Gastrocnemius medialis (tissue), 4 donors: ENCODE data around the gene VAV2. TPM values are rescaled to one million over a fixed set of nuclear protein-coding genes. Genes with fewer than 3 reads are reported as not detected.

Source experiments
- ATAC-seq, 2 donors: fragments of 150-250 bp; one replicate each; pipeline ENCODE4 v1.9.1; 2016
- DNase-seq, 2 donors: peaks; one replicate each; pipeline ENCODE4 v3.0.0-alpha.2; 2019
- H3K27ac ChIP-seq, 4 donors: fragments of 200-600 bp; sonication (generic); 1 replicate in 1 of 4; 2 replicates in 3 of 4; pipeline ENCODE4 v1.5.1; 2016 to 2018; ENCODE audit warnings: mild to moderate bottlenecking in 2 of 4, moderate library complexity in 1 of 4
- H3K27me3 ChIP-seq, 3 donors: fragments of 200-600 bp; sonication (generic) in 2 of 3; 1 replicate in 1 of 3; 2 replicates in 2 of 3; pipeline versions ENCODE4 v1.5.1 to v1.6.0; 2016 to 2019; ENCODE audit warnings: mild to moderate bottlenecking in 1 of 3, moderate library complexity in 1 of 3
- H3K36me3 ChIP-seq, 2 donors: fragments of 200-600 bp; sonication (generic) in 1 of 2; one replicate each; pipeline ENCODE4 v1.5.1; 2017 to 2018
- H3K4me1 ChIP-seq, 2 donors: fragments of 200-600 bp; sonication (generic) in 1 of 2; one replicate each; pipeline ENCODE4 v1.5.1; 2016 to 2017; ENCODE audit warnings: mild to moderate bottlenecking in 2 of 2
- H3K4me3 ChIP-seq, 4 donors: fragments of 200-600 bp; sonication (generic) in 3 of 4; 1 replicate in 1 of 4; 2 replicates in 3 of 4; pipeline ENCODE4 v1.5.1; 2016 to 2019; ENCODE audit warnings: mild to moderate bottlenecking in 2 of 4
- H3K9me3 ChIP-seq, 3 donors: fragments of 200-600 bp; sonication (generic) in 2 of 3; 1 replicate in 1 of 3; 2 replicates in 2 of 3; pipeline ENCODE4 v1.5.1; 2016 to 2019
- POLR2A ChIP-seq, 2 donors: fragments of 450-650 bp; IDR thresholded peaks; one replicate each; pipeline ENCODE4 v1.6.1; 2017; ENCODE audit warnings: antibody characterized with exemption in 2 of 2, mild to moderate bottlenecking in 2 of 2, moderate library complexity in 2 of 2
- in situ Hi-C, 4 donors: fragments of 200-750 bp; cut with MboI; loops; one replicate each; pipeline versions ENCODE4 v1.15.0 to v1.8.0; 2017; ENCODE audit warnings: low sequenced_read_pairs in 4 of 4
- intact Hi-C: fragments of 100-400 bp; cut with DNase I; formaldehyde crosslinking; loops from one replicate; pipeline ENCODE4 v1.15.1; 2023; ENCODE audit warnings: low total_unique reads
- total RNA-seq, 4 donors: library from RNA; depleted of rRNA; stranded (reverse); fragments of >200 nt; gene quantifications; one replicate each; pipeline versions ENCODE4 v1.1.0 to v1.2.3, GENCODE V29; 2016
- TF ChIP-seq, protein P1 (sequence below), 5 experiments: fragments of 450-650 bp in 3 of 5; fragments of 200-600 bp in 2 of 5; sonication (generic) in 2 of 5; IDR thresholded peaks in 4 of 5; conservative IDR thresholded peaks in 1 of 5; 1 replicate in 4 of 5; 2 replicates in 1 of 5; pipeline ENCODE4 v1.5.1; 2016 to 2019; ENCODE audit warnings: antibody characterized with exemption in 5 of 5, mild to moderate bottlenecking in 3 of 5, moderate library complexity in 3 of 5

Gene VAV2
- total RNA-seq, 4 donors from 2014 or later, result 0.51 to 1.2 (median 0.97) TPM

DNA sequence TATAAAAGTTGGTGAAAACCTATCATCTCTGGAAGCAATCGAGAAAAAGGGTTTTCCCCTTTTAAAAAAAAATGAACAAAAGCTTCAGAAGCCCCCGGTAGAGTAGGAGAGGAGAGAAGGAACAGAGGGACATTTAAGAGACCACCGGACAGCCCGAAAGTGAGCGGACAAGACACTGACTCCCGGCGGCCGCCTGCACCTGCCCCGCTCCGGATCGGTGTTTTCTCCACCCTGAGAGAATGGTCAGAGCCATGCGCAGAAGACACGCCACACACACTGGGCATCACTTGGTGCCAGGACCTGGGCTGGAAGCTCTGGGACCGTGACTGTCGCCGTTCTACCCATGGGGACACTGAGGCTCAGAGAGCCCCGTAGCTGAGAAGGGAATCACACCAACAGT is 192.4 kb downstream of the VAV2 start:
- intact Hi-C loops, result no loop called here
- Histone ChIP-seq H3K4me3 (no peak overlapping the region), H3K27ac (no peak overlapping the region), H3K4me1 (no peaks in the 10 kb centered on the region), H3K9me3 (no peaks in the 10 kb centered on the region), H3K36me3 (no peaks in the 10 kb centered on the region), H3K27me3 (no peaks in the 10 kb centered on the region)
- DNase-seq, result no peak
- no peak for ATAC-seq
- in situ Hi-C loops, result loop anchor here (10.0 kb wide), 2 partner anchors 195 to 295 kb away; partner anchors contain the start of gene VAV2 (in 3 of the 4)
- TF ChIP-seq POLR2A (IDR thresholded peaks at IDR 0.05), result no peak
- TF ChIP-seq, protein P1, sequence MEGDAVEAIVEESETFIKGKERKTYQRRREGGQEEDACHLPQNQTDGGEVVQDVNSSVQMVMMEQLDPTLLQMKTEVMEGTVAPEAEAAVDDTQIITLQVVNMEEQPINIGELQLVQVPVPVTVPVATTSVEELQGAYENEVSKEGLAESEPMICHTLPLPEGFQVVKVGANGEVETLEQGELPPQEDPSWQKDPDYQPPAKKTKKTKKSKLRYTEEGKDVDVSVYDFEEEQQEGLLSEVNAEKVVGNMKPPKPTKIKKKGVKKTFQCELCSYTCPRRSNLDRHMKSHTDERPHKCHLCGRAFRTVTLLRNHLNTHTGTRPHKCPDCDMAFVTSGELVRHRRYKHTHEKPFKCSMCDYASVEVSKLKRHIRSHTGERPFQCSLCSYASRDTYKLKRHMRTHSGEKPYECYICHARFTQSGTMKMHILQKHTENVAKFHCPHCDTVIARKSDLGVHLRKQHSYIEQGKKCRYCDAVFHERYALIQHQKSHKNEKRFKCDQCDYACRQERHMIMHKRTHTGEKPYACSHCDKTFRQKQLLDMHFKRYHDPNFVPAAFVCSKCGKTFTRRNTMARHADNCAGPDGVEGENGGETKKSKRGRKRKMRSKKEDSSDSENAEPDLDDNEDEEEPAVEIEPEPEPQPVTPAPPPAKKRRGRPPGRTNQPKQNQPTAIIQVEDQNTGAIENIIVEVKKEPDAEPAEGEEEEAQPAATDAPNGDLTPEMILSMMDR (IDR thresholded peaks at IDR 0.05 in 4 of 5, conservative IDR thresholded peaks at IDR 0.05 in 1 of 5), result no peak

DNA sequence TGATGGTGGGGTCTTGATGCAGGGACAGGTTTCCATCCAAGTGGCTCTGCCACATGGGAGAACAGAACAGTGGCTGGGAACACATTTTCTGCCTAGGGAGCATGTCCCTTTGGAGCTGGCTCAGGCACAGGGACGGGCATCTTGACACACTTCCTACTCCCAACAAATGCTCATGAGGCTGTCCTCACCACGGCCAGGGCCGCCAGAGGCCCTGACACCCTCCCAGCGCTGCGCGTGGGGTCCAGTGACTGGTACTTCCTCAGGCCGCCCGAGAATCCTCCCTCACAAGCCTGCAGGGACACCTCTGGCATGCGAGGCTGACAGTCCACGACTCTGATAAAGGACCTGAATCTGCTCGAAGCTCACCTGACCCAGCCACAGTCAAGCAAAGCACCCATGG is 193.0 kb downstream of the VAV2 start:
- no peak overlapping the region for H3K27ac ChIP-seq
- in situ Hi-C loops (loop anchor here (10.0 kb wide), 2 partner anchors 196 to 296 kb away; partner anchors contain the start of gene VAV2 (in 3 of the 4)), intact Hi-C loops (no loop called here)
- no peak for TF ChIP-seq POLR2A (IDR thresholded peaks at IDR 0.05)
- TF ChIP-seq, protein P1 (IDR thresholded peaks at IDR 0.05 in 4 of 5, conservative IDR thresholded peaks at IDR 0.05 in 1 of 5), result no peak
- H3K36me3 ChIP-seq, result no peaks in the 10 kb centered on the region
- no peak overlapping the region for H3K4me3 ChIP-seq
- no peaks in the 10 kb centered on the region for H3K27me3 ChIP-seq
- no peaks in the 10 kb centered on the region for H3K4me1 ChIP-seq
- H3K9me3 ChIP-seq, result no peaks in the 10 kb centered on the region
- DNase-seq, result no peak
- ATAC-seq, result no peak

DNA sequence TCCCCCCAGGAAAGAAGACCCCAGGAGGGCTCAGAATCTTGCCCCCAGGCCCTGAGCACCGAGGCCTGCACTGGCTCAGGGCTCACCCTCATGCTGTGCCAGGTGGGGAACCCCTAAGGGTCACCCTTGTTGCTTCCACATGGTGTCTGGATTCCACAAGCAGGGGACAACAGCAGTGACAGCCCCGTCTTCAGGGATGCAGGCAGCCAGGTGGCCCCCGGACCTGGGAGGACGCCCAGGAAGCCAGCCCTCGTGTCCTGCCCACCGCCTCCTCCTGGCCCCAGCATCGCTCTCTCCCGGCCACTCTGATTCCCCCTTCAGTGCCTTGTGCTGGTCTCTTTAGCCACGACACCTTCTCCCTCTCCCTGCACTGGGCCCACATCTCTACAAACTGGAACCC is 194.0 kb downstream of the VAV2 start:
- intact Hi-C loops, result no loop called here
- H3K27ac ChIP-seq, result no peak overlapping the region
- TF ChIP-seq, protein P1 (IDR thresholded peaks at IDR 0.05 in 4 of 5, conservative IDR thresholded peaks at IDR 0.05 in 1 of 5), result no peak
- no peak for TF ChIP-seq POLR2A (IDR thresholded peaks at IDR 0.05)
- H3K36me3 ChIP-seq, result no peaks in the 10 kb centered on the region
- DNase-seq (no peak), ATAC-seq (no peak)
- H3K4me3 ChIP-seq, result no peak overlapping the region
- H3K4me1 ChIP-seq, result peaks cover 0 to 2% of the 10 kb centered on the region in 2 donors
- in situ Hi-C loops, result loop anchor here (10.0 kb wide), 2 partner anchors 197 to 297 kb away; partner anchors contain the start of gene VAV2 (in 3 of the 4)
- H3K9me3 ChIP-seq, result no peaks in the 10 kb centered on the region
- no peaks in the 10 kb centered on the region for H3K27me3 ChIP-seq

DNA sequence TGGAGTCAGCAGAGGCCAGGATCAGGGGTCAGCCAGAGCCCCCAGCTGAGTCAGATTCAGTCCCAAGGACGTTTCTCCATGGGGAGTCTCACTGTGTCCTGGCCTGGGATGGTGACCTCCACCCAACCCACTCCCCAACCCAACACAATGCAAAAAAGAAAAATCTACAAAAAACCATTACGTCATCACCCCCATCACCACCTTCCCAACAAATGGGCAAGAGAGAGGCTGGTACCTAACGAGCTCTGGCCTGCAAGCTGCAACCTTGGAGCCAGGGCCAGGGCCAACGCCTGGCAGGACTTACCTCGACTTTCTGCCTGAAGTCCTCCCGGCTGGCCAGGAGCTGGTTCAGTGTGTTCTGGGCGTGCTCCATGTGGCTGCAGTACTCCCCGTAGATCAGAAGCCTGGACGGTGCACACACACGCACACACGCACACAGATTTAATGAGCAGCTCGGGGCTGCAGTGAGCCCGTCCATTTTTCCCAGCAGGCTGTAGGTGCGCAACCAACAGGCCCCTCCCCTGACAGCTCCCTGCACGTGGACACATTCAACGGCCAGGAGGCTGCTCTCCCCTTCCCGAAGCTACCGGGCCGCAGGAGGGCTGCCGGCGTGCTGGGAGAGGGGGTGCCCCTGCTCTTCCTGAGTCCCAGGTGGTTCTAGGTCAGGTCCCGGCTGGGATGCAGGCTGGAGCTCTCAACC is 194.6 kb downstream of the VAV2 start:
- H3K9me3 ChIP-seq, result no peaks in the 10 kb centered on the region
- intact Hi-C loops, result no loop called here
- peaks cover 0 to 4% of the 10 kb centered on the region in 2 donors for H3K4me1 ChIP-seq
- DNase-seq, result no peak
- no peak for TF ChIP-seq POLR2A (IDR thresholded peaks at IDR 0.05)
- TF ChIP-seq, protein P1 (IDR thresholded peaks at IDR 0.05 in 4 of 5, conservative IDR thresholded peaks at IDR 0.05 in 1 of 5), result no peak
- H3K4me3 ChIP-seq, result no peak overlapping the region
- no peaks in the 10 kb centered on the region for H3K27me3 ChIP-seq
- no peak for ATAC-seq
- in situ Hi-C loops, result loop anchor here (10.0 kb wide), 2 partner anchors 197 to 297 kb away; partner anchors contain the start of gene VAV2 (in 3 of the 4)
- H3K36me3 ChIP-seq, result no peaks in the 10 kb centered on the region
- H3K27ac ChIP-seq, result no peak overlapping the region
